Mucosa of descending colon (tissue), 3 donors: Measurements from ENCODE around the gene EFNA5. TPM values are rescaled to one million over a fixed set of nuclear protein-coding genes. Genes with fewer than 3 reads are reported as not detected.

Source experiments
- ATAC-seq: fragments of 200-7000 bp; cut with Tn5 transposase; one replicate; pipeline ENCODE4 v1.9.1; 2020; ENCODE audit warnings: mild to moderate bottlenecking, moderate library complexity
- DNase-seq, 3 donors: peaks; one replicate each; pipeline ENCODE4 v3.0.0-alpha.2; 2020
- H3K36me3 ChIP-seq: fragments of 200-600 bp; one replicate; pipeline ENCODE4 v1.8.0; 2021; ENCODE audit warnings: low read depth, mild to moderate bottlenecking
- H3K4me1 ChIP-seq: fragments of 200-600 bp; one replicate; pipeline ENCODE4 v1.8.0; 2021; ENCODE audit warnings: low read depth, mild to moderate bottlenecking
- H3K4me3 ChIP-seq: fragments of 200-600 bp; one replicate; pipeline ENCODE4 v1.8.0; 2021; ENCODE audit warnings: mild to moderate bottlenecking
- H3K9me3 ChIP-seq: fragments of 200-600 bp; one replicate; pipeline ENCODE4 v1.8.0; 2021; ENCODE audit warnings: mild to moderate bottlenecking
- CTCF ChIP-seq: fragments of 200-600 bp; IDR thresholded peaks from one replicate; pipeline ENCODE4 v1.8.0; 2022; ENCODE audit warnings: antibody characterized with exemption, mild to moderate bottlenecking
- intact Hi-C, 2 donors: fragments of 100-400 bp; cut with DNase I in 1 of 2; cut with micrococcal nuclease in 1 of 2; formaldehyde crosslinking; loops; one replicate each; pipeline versions ENCODE4 v1.11.0 to v1.11.1; 2022; cut with DNase I, micrococcal nuclease
- total RNA-seq, 3 donors: library from RNA; stranded (reverse); fragmentation: NEBNext Ultra II Directional in 2 of 3; extraction: Animal tissue kit (Norgen Biotek cat#: 25700) in 2 of 3; gene quantifications; one replicate each; pipeline versions ENCODE4 v1.2.1 to v1.2.4, GENCODE V29; 2021 to 2023
- donor health status: DM: no; HTN: no; CAD: no; lungs with moderate emphysema.
- donor health status: DM: no; HTN: no; CAD: no.
- donor health status: DM: no; HTN: yes; CAD: no.

EFNA5 gene
- total RNA-seq, 3 donors from 2014 or later = 12.7 to 14.4 (median 14.3) TPM

- no peak for DNase-seq
- no peak for ATAC-seq
- Histone ChIP-seq H3K36me3 (no peaks in the 10 kb centered on the region), H3K4me3 (no peak overlapping the region), H3K9me3 (no peaks in the 10 kb centered on the region), H3K4me1 (no peaks in the 10 kb centered on the region)
- no peak for TF ChIP-seq CTCF
- intact Hi-C loops = no loop called here
Observed at GRCh38 chr5:107582625-107583024, 88.1 kb downstream of the EFNA5 start.

GRCh38 chr5:107580889-107581820, 89.6 kb downstream of the EFNA5 start:
- TF ChIP-seq CTCF = no peak
- H3K36me3 ChIP-seq = no peaks in the 10 kb centered on the region
- H3K4me3 ChIP-seq = no peak overlapping the region
- DNase-seq (no peak), ATAC-seq (no peak)
- intact Hi-C loops = no loop called here
- H3K9me3 ChIP-seq = no peaks in the 10 kb centered on the region
- no peaks in the 10 kb centered on the region for H3K4me1 ChIP-seq

GRCh38 chr5:107578051-107578635, 92.6 kb downstream of the EFNA5 start:
- Histone ChIP-seq H3K9me3 (no peaks in the 10 kb centered on the region), H3K4me1 (no peaks in the 10 kb centered on the region), H3K36me3 (no peaks in the 10 kb centered on the region), H3K4me3 (no peak overlapping the region)
- ATAC-seq (no peak), DNase-seq (no peak)
- intact Hi-C loops = no loop called here
- no peak for TF ChIP-seq CTCF

GRCh38 chr5:107577394-107577950, 93.3 kb downstream of the EFNA5 start:
- H3K36me3 ChIP-seq = no peaks in the 10 kb centered on the region
- peaks cover under 1% of the 10 kb centered on the region for H3K4me1 ChIP-seq
- no peak overlapping the region for H3K4me3 ChIP-seq
- ATAC-seq (no peak), DNase-seq (no peak)
- intact Hi-C loops = no loop called here
- no peak for TF ChIP-seq CTCF
- H3K9me3 ChIP-seq = no peaks in the 10 kb centered on the region

DNA sequence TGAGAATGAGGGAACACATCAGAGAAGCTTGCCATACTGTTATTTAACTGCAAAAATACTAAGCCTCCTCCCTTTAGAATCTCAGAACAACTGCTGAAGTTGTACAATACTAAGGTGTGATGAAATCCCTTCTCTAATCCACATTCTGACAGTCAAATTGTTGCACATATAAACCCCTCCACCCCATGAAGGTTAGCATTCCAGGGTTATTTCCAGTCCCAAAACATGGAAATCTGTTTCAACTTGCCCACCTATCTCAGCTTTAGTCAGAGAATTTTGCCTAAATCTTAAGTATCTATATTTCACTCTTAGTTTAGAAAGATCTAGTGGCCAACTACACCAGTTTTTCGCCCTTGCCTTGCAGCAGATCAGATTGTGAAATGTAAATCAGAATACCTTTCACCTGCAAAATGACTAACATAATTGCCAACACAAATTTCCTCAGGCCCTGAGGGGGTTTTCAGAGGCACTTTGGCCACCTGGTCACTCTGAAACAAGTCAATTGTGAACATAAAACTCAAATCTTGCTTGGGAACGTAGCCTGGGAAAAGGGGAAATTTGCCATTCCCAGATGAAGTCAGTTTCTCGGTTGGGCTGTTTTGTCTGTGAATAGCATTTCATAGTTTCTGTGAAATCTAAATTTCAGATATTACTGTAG, 93.9 kb downstream of the EFNA5 start:
- no peaks in the 10 kb centered on the region for H3K9me3 ChIP-seq
- H3K4me3 ChIP-seq = no peak overlapping the region
- H3K36me3 ChIP-seq = no peaks in the 10 kb centered on the region
- intact Hi-C loops = no loop called here
- TF ChIP-seq CTCF = no peak
- peaks cover 7% of the 10 kb centered on the region for H3K4me1 ChIP-seq
- ATAC-seq = no peak
- no peak for DNase-seq
